Rectal smooth muscle tissue (tissue), 1 donor: ENCODE results near the gene MOSMO.
"Not testable (repeated sequence)": the region's sequence is repeated elsewhere in the genome, so short reads cannot be mapped to it uniquely, and the experiment has no call there.

Experiments used
- H3K27ac ChIP-seq: one replicate; pipeline ENCODE4 v1.7.0; 2013; ENCODE audit warnings: low read depth, low read length, inconsistent platforms
- H3K27me3 ChIP-seq: one replicate; pipeline ENCODE4 v1.7.0; 2013; ENCODE audit warnings: low read length; ENCODE audit not compliant: control insufficient read depth, insufficient read depth
- H3K36me3 ChIP-seq: one replicate; pipeline ENCODE4 v1.7.0; 2013; ENCODE audit warnings: low read length; ENCODE audit not compliant: control insufficient read depth, insufficient read depth
- H3K4me1 ChIP-seq: one replicate; pipeline ENCODE4 v1.7.0; 2013; ENCODE audit warnings: low read length; ENCODE audit not compliant: control insufficient read depth, insufficient read depth
- H3K4me3 ChIP-seq: one replicate; pipeline ENCODE4 v1.7.0; 2013; ENCODE audit warnings: low read length
- H3K9ac ChIP-seq: one replicate; pipeline ENCODE4 v1.7.0; 2013; ENCODE audit warnings: low read length

Gene MOSMO

GRCh38 chr16:22117609-22118008, 109.7 kb downstream of the MOSMO start:
- H3K27ac ChIP-seq, result no peak overlapping the region
- H3K4me1 ChIP-seq, result no peaks in the 10 kb centered on the region
- H3K27me3 ChIP-seq, result no peaks in the 10 kb centered on the region
- no peaks in the 10 kb centered on the region for H3K36me3 ChIP-seq
- no peak overlapping the region for H3K9ac ChIP-seq
- H3K4me3 ChIP-seq, result no peak overlapping the region

DNA sequence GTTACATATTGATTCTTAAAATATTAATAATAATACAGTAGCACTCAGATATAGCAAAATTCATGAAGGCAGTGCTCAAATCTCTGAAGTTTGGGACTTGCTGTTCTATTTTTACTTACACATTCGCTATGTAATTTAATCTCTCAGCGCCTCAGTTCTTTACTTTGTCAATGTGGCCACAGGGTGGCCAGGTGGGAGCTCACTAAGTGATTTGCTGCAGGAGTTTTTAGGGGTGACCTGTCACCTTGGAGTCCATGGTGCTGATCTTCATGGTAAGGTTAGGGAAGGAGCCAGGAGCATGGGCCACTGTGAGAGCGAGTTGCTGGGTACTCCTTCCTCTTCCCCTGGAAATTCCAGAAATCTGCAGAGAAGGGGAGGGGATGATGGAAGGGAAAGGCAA, 112.5 kb downstream of the MOSMO start:
- no peaks in the 10 kb centered on the region for H3K4me1 ChIP-seq
- H3K27ac ChIP-seq, result no peak overlapping the region
- no peaks in the 10 kb centered on the region for H3K36me3 ChIP-seq
- no peaks in the 10 kb centered on the region for H3K27me3 ChIP-seq
- no peak overlapping the region for H3K9ac ChIP-seq
- no peak overlapping the region for H3K4me3 ChIP-seq

GRCh38 chr16:22122239-22122638, 114.3 kb downstream of the MOSMO start:
- H3K36me3 ChIP-seq, result no peaks in the 10 kb centered on the region
- H3K27me3 ChIP-seq, result no peaks in the 10 kb centered on the region
- no peak overlapping the region for H3K27ac ChIP-seq
- no peak overlapping the region for H3K4me3 ChIP-seq
- H3K9ac ChIP-seq, result no peak overlapping the region
- H3K4me1 ChIP-seq, result no peaks in the 10 kb centered on the region

DNA sequence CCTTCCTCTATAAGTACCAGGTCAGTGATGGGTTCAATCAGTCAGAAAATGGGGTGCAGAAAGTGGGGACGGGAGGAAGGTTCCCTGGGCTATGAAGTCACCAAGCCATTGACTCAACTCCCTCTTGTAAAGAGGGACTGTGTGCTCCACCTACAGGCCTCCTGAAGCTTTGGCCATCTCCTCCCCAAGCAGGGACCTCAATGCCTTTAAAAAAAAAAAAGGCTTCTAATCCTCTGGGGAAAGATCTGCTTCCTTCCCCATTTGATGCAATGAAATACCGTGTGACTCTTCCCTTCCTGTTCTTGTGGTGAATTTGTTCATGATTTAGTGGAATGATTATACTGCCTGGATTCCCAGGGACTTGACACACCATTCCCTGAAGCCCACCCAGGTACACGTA, 115.2 kb downstream of the MOSMO start:
- Histone ChIP-seq H3K4me3 (no peak overlapping the region), H3K27me3 (no peaks in the 10 kb centered on the region), H3K36me3 (no peaks in the 10 kb centered on the region), H3K4me1 (no peaks in the 10 kb centered on the region), H3K9ac (no peak overlapping the region), H3K27ac (no peak overlapping the region)

DNA sequence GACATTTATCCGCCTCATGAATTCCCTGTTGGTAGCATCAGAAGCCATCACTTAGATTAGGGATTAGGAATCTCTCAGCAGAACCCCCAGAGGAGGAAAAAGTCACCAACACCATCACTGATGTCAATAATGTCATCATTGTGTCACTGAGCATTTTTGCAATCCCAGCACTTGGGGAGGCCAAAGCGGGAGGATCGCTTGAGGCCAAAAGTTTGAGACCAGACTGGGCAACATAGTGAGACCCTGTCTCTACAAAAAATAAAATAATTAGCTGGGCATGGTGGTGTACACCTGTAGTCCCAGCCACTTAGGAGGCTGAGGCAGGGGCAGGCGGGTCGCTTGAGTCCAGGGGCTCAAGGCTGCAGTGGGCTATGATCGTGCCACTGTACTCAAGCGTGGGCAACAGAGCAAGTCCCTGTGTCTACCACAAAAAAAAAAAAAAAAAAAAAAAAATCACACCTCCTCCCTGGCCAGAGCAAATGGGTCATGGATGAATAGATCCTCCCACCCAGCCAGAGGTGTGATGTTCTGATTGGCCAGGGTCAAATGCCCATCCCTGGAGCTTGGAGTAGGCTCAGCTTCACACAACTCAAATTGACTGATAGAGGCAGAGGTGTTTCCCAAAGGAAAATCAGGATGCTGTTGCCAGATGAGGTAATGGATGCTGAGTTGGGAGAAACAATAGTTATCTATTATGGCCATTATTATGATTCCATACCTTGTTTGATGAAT, 116.0 kb downstream of the MOSMO start:
- H3K27ac ChIP-seq, result no peak overlapping the region
- no peak overlapping the region for H3K9ac ChIP-seq
- no peaks in the 10 kb centered on the region for H3K27me3 ChIP-seq
- H3K4me1 ChIP-seq, result no peaks in the 10 kb centered on the region
- H3K4me3 ChIP-seq, result no peak overlapping the region
- H3K36me3 ChIP-seq, result no peaks in the 10 kb centered on the region

- H3K27me3 ChIP-seq, result no peaks in the 10 kb centered on the region
- H3K27ac ChIP-seq, result no peak overlapping the region
- no peaks in the 10 kb centered on the region for H3K4me1 ChIP-seq
- H3K4me3 ChIP-seq, result no peak overlapping the region
- H3K36me3 ChIP-seq, result no peaks in the 10 kb centered on the region
- no peak overlapping the region for H3K9ac ChIP-seq
Observed at GRCh38 chr16:22124583-22125284, 116.8 kb downstream of the MOSMO start.

DNA sequence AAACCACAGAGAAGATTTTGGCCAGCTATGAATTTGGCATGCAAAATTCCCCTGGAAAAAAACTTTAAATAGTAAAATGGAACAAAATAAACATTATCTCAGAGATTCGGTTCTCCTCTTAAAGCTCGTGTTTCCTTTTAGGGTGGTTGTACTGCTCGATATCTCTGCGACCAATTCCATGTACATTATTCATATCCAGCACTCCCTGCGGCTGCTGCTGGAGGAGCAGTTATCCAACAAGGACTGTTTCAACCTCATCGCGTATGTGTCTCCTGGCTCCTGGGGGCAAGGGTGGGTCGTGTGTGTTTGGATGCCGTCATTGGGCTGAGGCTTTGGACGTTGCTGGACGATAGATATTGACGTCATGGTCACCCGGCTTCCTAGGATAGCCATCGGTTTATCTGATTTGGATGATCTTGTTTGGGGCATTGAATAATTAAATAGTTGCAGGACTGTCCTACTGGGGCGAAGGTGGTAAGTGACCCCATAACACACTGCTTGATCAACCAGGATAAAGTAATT, 118.2 kb downstream of the MOSMO start:
- H3K9ac ChIP-seq, result no peak overlapping the region
- H3K4me3 ChIP-seq, result no peak overlapping the region
- H3K27ac ChIP-seq, result no peak overlapping the region
- H3K27me3 ChIP-seq, result no peaks in the 10 kb centered on the region
- no peaks in the 10 kb centered on the region for H3K36me3 ChIP-seq
- no peaks in the 10 kb centered on the region for H3K4me1 ChIP-seq

DNA sequence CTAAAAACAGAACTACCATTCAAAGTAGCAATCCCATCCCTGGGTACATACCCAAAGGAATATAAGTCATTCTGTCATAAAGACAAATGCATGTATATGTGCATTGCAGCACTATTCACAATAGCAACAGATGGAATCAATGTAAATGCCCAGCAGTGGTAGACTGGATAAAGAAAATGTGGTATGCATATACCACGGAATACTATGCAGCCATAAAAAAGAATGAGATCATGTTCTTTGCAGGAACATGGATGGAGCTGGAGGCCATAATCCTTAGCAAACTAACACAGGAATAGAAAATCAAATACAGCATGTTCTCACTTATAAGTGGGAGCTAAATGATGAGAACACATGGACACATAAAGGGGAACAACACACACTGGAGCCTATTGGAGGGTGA, 120.6 kb downstream of the MOSMO start:
- not testable (repeated sequence) for H3K27ac ChIP-seq, H3K9ac ChIP-seq, H3K4me1 ChIP-seq, H3K36me3 ChIP-seq, H3K27me3 ChIP-seq, H3K4me3 ChIP-seq

DNA sequence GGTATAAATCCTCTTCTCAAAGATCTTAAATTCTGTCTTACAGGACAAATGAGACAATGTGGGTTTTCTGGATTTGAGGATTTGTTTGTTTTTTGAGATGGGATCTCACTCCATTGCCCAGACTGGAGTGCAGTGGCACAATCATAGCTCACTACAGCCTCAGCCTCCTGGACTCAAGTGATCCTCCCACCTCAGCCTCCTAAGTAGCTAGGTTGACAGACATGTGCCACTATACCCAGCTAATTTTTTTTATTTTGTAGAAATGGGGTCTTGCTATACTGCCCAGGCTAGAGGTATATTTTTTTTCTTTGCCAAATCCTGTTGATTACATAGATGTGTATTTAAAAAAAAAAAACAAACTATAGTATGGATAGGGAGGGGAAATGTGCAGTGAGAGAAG, 122.6 kb downstream of the MOSMO start:
- no peak overlapping the region for H3K27ac ChIP-seq
- no peaks in the 10 kb centered on the region for H3K27me3 ChIP-seq
- no peak overlapping the region for H3K4me3 ChIP-seq
- no peaks in the 10 kb centered on the region for H3K4me1 ChIP-seq
- H3K9ac ChIP-seq, result no peak overlapping the region
- H3K36me3 ChIP-seq, result no peaks in the 10 kb centered on the region

DNA sequence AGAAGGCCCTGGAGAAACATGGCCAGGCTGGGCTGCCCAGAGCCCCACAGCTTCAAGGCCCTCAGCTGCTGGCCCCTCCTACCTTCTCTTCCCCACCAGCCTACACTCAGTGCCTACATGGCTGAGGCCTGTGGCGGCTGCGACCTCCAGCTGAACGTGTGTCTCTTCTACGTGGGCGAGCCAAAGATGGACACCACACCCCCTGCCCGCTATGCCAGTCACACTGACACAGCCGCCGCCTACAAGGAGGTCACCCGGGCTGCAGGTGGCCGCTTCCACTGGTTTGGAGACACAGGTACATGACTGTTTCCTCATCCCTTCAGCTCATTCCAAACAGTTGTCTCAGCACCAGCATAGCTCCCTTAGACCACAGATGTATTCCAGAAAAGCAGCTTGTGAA, 124.9 kb downstream of the MOSMO start:
- Histone ChIP-seq H3K27me3 (no peaks in the 10 kb centered on the region), H3K27ac (no peak overlapping the region), H3K36me3 (no peaks in the 10 kb centered on the region), H3K9ac (no peak overlapping the region), H3K4me1 (no peaks in the 10 kb centered on the region), H3K4me3 (no peak overlapping the region)
